A673 (cell line): Measurements from ENCODE around the gene NCAPD2. TPM values are rescaled to one million over a fixed set of nuclear protein-coding genes. Genes with fewer than 3 reads are reported as not detected.
A peak's percentile ranks its signal among the peaks of the same experiment; 100 is the strongest.
"Not testable (repeated sequence)": the region's sequence is repeated elsewhere in the genome, so short reads cannot be mapped to it uniquely, and the experiment has no call there.

Experiments used
- BruUV-seq: library from RNA; stranded (reverse); fragments of 400-500 nt; replicated peaks from 2 replicates; lab custom pipeline; 2021; lab: Mats Ljungman, UMichigan
- CTCF ChIA-PET: fragments of 300-600 bp; sonication (Branson Sonifier 250); formaldehyde crosslinking; loops from one replicate; lab custom pipeline; 2022; ENCODE audit warnings: antibody characterized with exemption; lab: Charles Lee
- POLR2A ChIA-PET: fragments of 300-600 bp; sonication (Branson Sonifier 250); formaldehyde crosslinking; loops from one replicate; lab custom pipeline; 2022; ENCODE audit warnings: antibody characterized with exemption; ENCODE audit not compliant: low non-redundant PET; lab: Charles Lee
- DNase-seq: peaks from one replicate; pipeline ENCODE4 v3.0.0-alpha.2; 2015; ENCODE audit warnings: low spot score
- H3K27ac ChIP-seq: fragments of 200-600 bp; sonication (generic); 2 replicates; pipeline ENCODE4 v1.5.1; 2016; ENCODE audit warnings: mixed run types, low read depth, mild to moderate bottlenecking, mixed read lengths, antibody characterized with exemption, low read length; ENCODE audit not compliant: poor library complexity, severe bottlenecking
- H3K27me3 ChIP-seq: fragments of 200-600 bp; sonication (generic); replicated peaks from 2 replicates; pipeline ENCODE4 v1.6.1; 2017; ENCODE audit warnings: mixed run types, low read depth, mild to moderate bottlenecking, mixed read lengths, antibody characterized with exemption, low read length; ENCODE audit not compliant: insufficient read depth, poor library complexity
- H3K36me3 ChIP-seq: fragments of 200-600 bp; sonication (generic); 2 replicates; pipeline ENCODE4 v1.6.1; 2016; ENCODE audit warnings: mixed run types, mild to moderate bottlenecking, mixed read lengths, antibody characterized with exemption, low read length; ENCODE audit not compliant: insufficient read depth, poor library complexity, severe bottlenecking
- H3K4me1 ChIP-seq: fragments of 200-600 bp; sonication (generic); 2 replicates; pipeline ENCODE4 v1.6.1; 2017; ENCODE audit warnings: mixed run types, mild to moderate bottlenecking, mixed read lengths, antibody characterized with exemption, low read length; ENCODE audit not compliant: insufficient read depth, poor library complexity, severe bottlenecking
- H3K4me3 ChIP-seq: fragments of 200-600 bp; sonication (generic); 2 replicates; pipeline ENCODE4 v1.5.1; 2016; ENCODE audit warnings: low read depth, mixed run types, mild to moderate bottlenecking, mixed read lengths, low read length; ENCODE audit not compliant: poor library complexity, severe bottlenecking
- H3K9me3 ChIP-seq: fragments of 200-600 bp; sonication (generic); 2 replicates; pipeline ENCODE4 v1.6.1; 2016; ENCODE audit warnings: mixed run types, low read depth, mild to moderate bottlenecking, mixed read lengths, antibody characterized with exemption, low read length; ENCODE audit not compliant: poor library complexity, severe bottlenecking
- EZH2 ChIP-seq: fragments of 200-600 bp; sonication (generic); IDR thresholded peaks from 2 replicates; pipeline ENCODE4 v1.6.1; 2017; ENCODE audit warnings: borderline replicate concordance, low read depth, mild to moderate bottlenecking, mixed read lengths, antibody characterized with exemption, low read length; ENCODE audit not compliant: poor library complexity, severe bottlenecking
- intact Hi-C: fragments of 100-400 bp; cut with micrococcal nuclease; formaldehyde crosslinking; loops from one replicate; pipeline ENCODE4 v1.10.0; 2022; ENCODE audit not compliant: unreplicated experiment
- total RNA-seq: library from RNA; stranded (reverse); gene quantifications from 2 replicates; pipeline ENCODE4 v1.2.3, GENCODE V29; 2021
- TF ChIP-seq, protein P1 (sequence below): fragments of 300-800, 200-600 bp; sonication (generic); conservative IDR thresholded peaks from 2 replicates; pipeline ENCODE4 v1.5.1; 2017; ENCODE audit warnings: low read depth, mild to moderate bottlenecking, antibody characterized with exemption, low read length, moderate library complexity, mixed read lengths

NCAPD2 gene
- total RNA-seq, 1 experiment from 2014 or later, result 125 TPM

DNA sequence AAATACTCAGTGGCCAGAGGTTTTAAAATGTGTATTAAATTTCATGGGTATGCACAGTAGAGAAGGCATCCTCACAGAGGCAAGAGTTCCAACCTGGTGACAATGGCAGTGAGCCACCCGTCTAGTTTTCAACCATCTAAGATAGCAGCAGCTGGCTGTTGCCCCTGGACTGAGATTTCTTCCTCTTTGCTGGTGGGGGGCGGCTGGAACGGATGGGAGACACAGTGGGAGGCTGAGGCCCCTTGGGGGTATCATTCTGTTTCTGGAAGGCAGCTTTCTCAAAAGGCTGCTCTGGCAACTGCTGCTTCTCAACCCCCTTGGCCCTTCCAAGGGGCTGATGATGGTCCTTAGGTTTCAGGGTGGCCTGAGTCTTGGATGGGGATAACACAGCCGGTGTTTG is 63.0 kb downstream of the NCAPD2 start:
- Histone ChIP-seq H3K27me3 (no peaks in the 10 kb centered on the region), H3K4me1 (peaks cover 35% of the 10 kb centered on the region), H3K4me3 (no peak overlapping the region), H3K36me3 (peaks cover 42% of the 10 kb centered on the region), H3K27ac (no peak overlapping the region), H3K9me3 (no peaks in the 10 kb centered on the region)
- ChIA-PET POLR2A (no interaction called here), CTCF (interaction anchor here (0.9 to 1.1 kb wide), 2 partner anchors 20 to 133 kb away, joined by 3 to 4 read pairs; no protein-coding TSS in a partner anchor)
- BruUV-seq, result no TSS peak
- intact Hi-C loops, result loop anchor here (1.0 to 2.0 kb wide), 2 partner anchors 10 to 134 kb away; no protein-coding TSS in a partner anchor
- TF ChIP-seq EZH2, result no peak
- TF ChIP-seq, protein P1, sequence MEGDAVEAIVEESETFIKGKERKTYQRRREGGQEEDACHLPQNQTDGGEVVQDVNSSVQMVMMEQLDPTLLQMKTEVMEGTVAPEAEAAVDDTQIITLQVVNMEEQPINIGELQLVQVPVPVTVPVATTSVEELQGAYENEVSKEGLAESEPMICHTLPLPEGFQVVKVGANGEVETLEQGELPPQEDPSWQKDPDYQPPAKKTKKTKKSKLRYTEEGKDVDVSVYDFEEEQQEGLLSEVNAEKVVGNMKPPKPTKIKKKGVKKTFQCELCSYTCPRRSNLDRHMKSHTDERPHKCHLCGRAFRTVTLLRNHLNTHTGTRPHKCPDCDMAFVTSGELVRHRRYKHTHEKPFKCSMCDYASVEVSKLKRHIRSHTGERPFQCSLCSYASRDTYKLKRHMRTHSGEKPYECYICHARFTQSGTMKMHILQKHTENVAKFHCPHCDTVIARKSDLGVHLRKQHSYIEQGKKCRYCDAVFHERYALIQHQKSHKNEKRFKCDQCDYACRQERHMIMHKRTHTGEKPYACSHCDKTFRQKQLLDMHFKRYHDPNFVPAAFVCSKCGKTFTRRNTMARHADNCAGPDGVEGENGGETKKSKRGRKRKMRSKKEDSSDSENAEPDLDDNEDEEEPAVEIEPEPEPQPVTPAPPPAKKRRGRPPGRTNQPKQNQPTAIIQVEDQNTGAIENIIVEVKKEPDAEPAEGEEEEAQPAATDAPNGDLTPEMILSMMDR, result no peak
- no peak for DNase-seq

DNA sequence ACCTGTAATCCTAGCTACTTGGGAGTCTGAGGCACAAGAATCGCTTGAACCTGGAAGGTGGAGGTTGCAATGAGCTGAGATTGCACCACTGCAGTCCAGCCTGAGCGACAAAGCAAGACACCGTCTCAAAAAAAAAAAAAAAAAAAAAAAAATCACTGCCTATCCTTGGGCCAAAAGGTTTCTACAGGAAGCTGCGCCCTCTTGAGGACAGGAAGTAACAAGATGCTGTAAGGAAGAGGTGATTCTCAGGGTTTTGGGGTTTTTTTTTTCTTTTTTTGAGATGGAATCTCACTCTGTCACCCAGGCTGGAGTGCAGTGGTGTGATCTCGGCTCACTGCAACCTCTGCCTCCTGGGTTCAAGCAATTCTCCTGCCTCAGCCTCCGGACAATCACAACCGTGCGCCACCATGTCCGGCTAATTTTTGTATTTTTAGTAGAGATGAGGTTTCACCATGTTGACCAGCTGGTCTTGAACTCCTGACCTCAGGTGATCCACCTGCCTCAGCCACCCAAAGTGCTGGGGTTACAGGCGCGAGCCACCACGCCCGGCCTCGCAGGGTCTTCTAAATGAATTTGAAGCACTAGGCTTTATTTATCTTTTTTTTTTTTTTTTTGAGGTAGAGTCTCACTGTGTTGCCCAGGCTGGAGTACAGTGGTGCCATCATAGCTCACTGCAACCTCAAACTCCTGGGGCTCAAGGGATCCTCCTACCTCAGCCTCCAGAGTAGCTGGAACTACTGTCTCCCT is 64.3 kb downstream of the NCAPD2 start:
- H3K9me3 ChIP-seq, H3K4me3 ChIP-seq, H3K27ac ChIP-seq, intact Hi-C loops, BruUV-seq, H3K27me3 ChIP-seq: not testable (repeated sequence)
- TF ChIP-seq, protein P1, result peak; percentile 65
- H3K36me3 ChIP-seq, result peaks cover 55% of the 10 kb centered on the region
- ChIA-PET CTCF (interaction anchor here (0.6 to 1.2 kb wide), 11 partner anchors 8 to 523 kb away, joined by 3 to 8 read pairs (median 4); no protein-coding TSS in a partner anchor), POLR2A (interaction anchor here (0.5 kb wide), 1 partner anchor 24 kb away, joined by 5 read pairs; the partner anchor contains the start of gene GAPDH)
- peaks cover 22% of the 10 kb centered on the region for H3K4me1 ChIP-seq
- peak; percentile 90 for DNase-seq

DNA sequence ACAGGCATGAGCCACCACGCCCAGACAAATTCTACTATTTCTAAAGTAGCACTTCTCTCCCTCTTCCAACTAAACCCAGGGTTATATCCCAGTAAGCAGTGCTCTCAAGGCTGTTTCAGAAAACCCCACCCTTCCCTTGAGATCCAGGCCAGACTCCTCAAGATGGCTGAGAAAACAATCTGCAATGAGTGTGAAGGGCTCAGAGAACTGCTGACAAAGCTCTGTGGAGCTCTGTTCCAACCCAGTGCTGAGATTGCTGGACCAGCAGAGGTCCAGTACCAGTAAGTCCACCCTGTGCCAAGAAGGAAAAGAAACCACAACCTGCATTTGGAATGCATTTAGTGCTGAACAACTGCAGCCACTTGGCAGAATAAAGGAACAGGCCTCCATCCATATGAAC is 65.6 kb downstream of the NCAPD2 start:
- Histone ChIP-seq H3K4me3 (no peak overlapping the region), H3K27me3 (no peaks in the 10 kb centered on the region), H3K36me3 (peaks cover 68% of the 10 kb centered on the region), H3K27ac (no peak overlapping the region), H3K9me3 (no peaks in the 10 kb centered on the region), H3K4me1 (peaks cover 9% of the 10 kb centered on the region)
- ChIA-PET POLR2A (no interaction called here), CTCF (interaction anchor here (0.7 kb wide), 1 partner anchor 20 kb away, joined by 6 read pairs; no protein-coding TSS in a partner anchor)
- no TSS peak for BruUV-seq
- intact Hi-C loops, result no loop called here
- TF ChIP-seq, protein P1, result no peak
- no peak for TF ChIP-seq EZH2
- DNase-seq, result no peak
